OCI-LY7 (cell line): ENCODE results near the gene HMCN1. TPM values are rescaled to one million over a fixed set of nuclear protein-coding genes. Genes with fewer than 3 reads are reported as not detected.

Experiments
- BruUV-seq: library from RNA; stranded (reverse); fragments of 400-500 nt; replicated peaks from 2 replicates; lab custom pipeline; 2021; lab: Mats Ljungman, UMichigan
- CTCF ChIA-PET: fragments of 300-600 bp; sonication (Branson Sonifier 250); formaldehyde crosslinking; loops from one replicate; lab custom pipeline; 2022; ENCODE audit warnings: antibody characterized with exemption; ENCODE audit not compliant: unreplicated experiment; lab: Charles Lee
- POLR2A ChIA-PET: fragments of 300-600 bp; sonication (Branson Sonifier 250); formaldehyde crosslinking; loops from one replicate; lab custom pipeline; 2022; ENCODE audit warnings: antibody characterized with exemption; lab: Charles Lee
- DNase-seq: peaks from one replicate; pipeline ENCODE4 v3.0.0-alpha.2; 2015; ENCODE audit warnings: low spot score
- H2AFZ ChIP-seq: fragments of 200-600 bp; sonication (generic), shearing (Covaris generic); 2 replicates; pipeline ENCODE4 v1.6.1; 2014; ENCODE audit warnings: mild to moderate bottlenecking, antibody characterized with exemption, low read length, moderate library complexity
- H3K27ac ChIP-seq: fragments of 200-600 bp; sonication (generic); 2 replicates; pipeline ENCODE4 v1.5.1; 2014; ENCODE audit warnings: mixed run types, low read depth, mild to moderate bottlenecking, moderate library complexity, low read length, inconsistent platforms; ENCODE audit not compliant: poor library complexity, severe bottlenecking
- H3K36me3 ChIP-seq: fragments of 200-600 bp; sonication (generic); 2 replicates; pipeline ENCODE4 v1.6.1; 2014; ENCODE audit warnings: mild to moderate bottlenecking, antibody characterized with exemption, low read length, moderate library complexity, mixed read lengths; ENCODE audit not compliant: insufficient read depth
- H3K4me1 ChIP-seq: fragments of 200-600 bp; sonication (generic); 2 replicates; pipeline ENCODE4 v1.5.1; 2014; ENCODE audit warnings: mild to moderate bottlenecking, low read length; ENCODE audit not compliant: insufficient read depth, poor library complexity, severe bottlenecking
- H3K4me2 ChIP-seq: fragments of 200-600 bp; sonication (generic); 2 replicates; pipeline ENCODE4 v1.6.1; 2014; ENCODE audit warnings: mild to moderate bottlenecking, low read length
- H3K4me3 ChIP-seq: fragments of 200-600 bp; sonication (generic); 2 replicates; pipeline ENCODE4 v1.5.1; 2014; ENCODE audit warnings: mild to moderate bottlenecking, low read depth, low read length; ENCODE audit not compliant: poor library complexity, severe bottlenecking
- H3K79me2 ChIP-seq: fragments of 200-600 bp; sonication (generic); 2 replicates; pipeline ENCODE4 v1.6.1; 2016; ENCODE audit warnings: low read depth, mild to moderate bottlenecking, low read length, moderate library complexity, mixed read lengths; ENCODE audit not compliant: insufficient read depth
- H3K9me2 ChIP-seq: fragments of 200-600 bp; sonication (generic); 2 replicates; pipeline ENCODE4 v1.6.1; 2016; ENCODE audit warnings: mild to moderate bottlenecking, low read length, mixed read lengths; ENCODE audit not compliant: insufficient read depth
- H3K9me3 ChIP-seq: fragments of 200-600 bp; sonication (generic); 2 replicates; pipeline ENCODE4 v1.6.1; 2014; ENCODE audit warnings: mild to moderate bottlenecking, mixed run types, low read length, mixed read lengths
- H4K20me1 ChIP-seq: fragments of 200-600 bp; sonication (generic); 2 replicates; pipeline ENCODE4 v1.6.1; 2014; ENCODE audit warnings: mild to moderate bottlenecking, antibody characterized with exemption, low read length, moderate library complexity, mixed read lengths; ENCODE audit not compliant: insufficient read depth
- CTCF ChIP-seq: fragments of 200-600 bp; sonication (generic); conservative IDR thresholded peaks from 2 replicates; pipeline ENCODE4 v1.5.1; 2014; ENCODE audit warnings: mild to moderate bottlenecking, antibody characterized with exemption, low read length, moderate library complexity, mixed read lengths
- EZH2phosphoT487 ChIP-seq: fragments of 200-600 bp; sonication (generic); IDR thresholded peaks from 2 replicates; pipeline ENCODE4 v1.6.1; 2018; ENCODE audit warnings: low read depth, borderline replicate concordance, mild to moderate bottlenecking, mixed run types, antibody characterized with exemption, low read length, moderate library complexity, mixed read lengths
- intact Hi-C: fragments of 100-400 bp; cut with micrococcal nuclease; formaldehyde crosslinking; loops from one replicate; pipeline ENCODE4 v1.10.0; 2022; ENCODE audit not compliant: unreplicated experiment
- total RNA-seq, 2 experiments: library from RNA; depleted of rRNA in 1 of 2; stranded (reverse); fragments of >200 nt in 1 of 2; shearing (Covaris generic) in 1 of 2; gene quantifications; 2 replicates each; pipeline ENCODE4 v1.2.3, GENCODE V29; 2014 to 2022

The HMCN1 gene
- total RNA-seq, 2 experiments from 2014 or later = 0.02 TPM; not detected in 1

GRCh38 chr1:186112280-186112679 is 378.1 kb downstream of the HMCN1 start:
- no peaks in the 10 kb centered on the region for H3K79me2 ChIP-seq
- no peaks in the 10 kb centered on the region for H3K9me3 ChIP-seq
- ChIA-PET POLR2A (interaction anchor here (0.9 kb wide), 1 partner anchor 20 kb away, joined by 3 read pairs; no protein-coding TSS in a partner anchor), CTCF (no interaction called here)
- H2AFZ ChIP-seq = no peak overlapping the region
- no peak overlapping the region for H3K4me3 ChIP-seq
- BruUV-seq = no TSS peak
- no peak overlapping the region for H3K4me2 ChIP-seq
- no peak overlapping the region for H3K27ac ChIP-seq
- no peak for DNase-seq
- H3K36me3 ChIP-seq = no peaks in the 10 kb centered on the region
- H3K9me2 ChIP-seq = no peaks in the 10 kb centered on the region
- intact Hi-C loops = no loop called here
- no peak for TF ChIP-seq CTCF
- no peak for TF ChIP-seq EZH2phosphoT487
- peaks cover 8% of the 10 kb centered on the region for H3K4me1 ChIP-seq
- no peaks in the 10 kb centered on the region for H4K20me1 ChIP-seq

GRCh38 chr1:186113461-186113860 is 379.3 kb downstream of the HMCN1 start:
- BruUV-seq = no TSS peak
- H3K9me2 ChIP-seq = no peaks in the 10 kb centered on the region
- no peak overlapping the region for H3K4me2 ChIP-seq

More at GRCh38 chr1:186113461-186113860, 379.3 kb downstream of the HMCN1 start:
- Histone ChIP-seq H4K20me1 (no peaks in the 10 kb centered on the region), H3K4me3 (no peak overlapping the region), H3K36me3 (no peaks in the 10 kb centered on the region), H3K27ac (no peak overlapping the region), H3K79me2 (no peaks in the 10 kb centered on the region), H2AFZ (no peak overlapping the region), H3K4me1 (peaks cover 8% of the 10 kb centered on the region), H3K9me3 (no peaks in the 10 kb centered on the region)
- POLR2A ChIA-PET = interaction anchor here (0.7 to 0.8 kb wide), 2 partner anchors 9 to 21 kb away, joined by 3 read pairs; no protein-coding TSS in a partner anchor
- intact Hi-C loops = no loop called here
- TF ChIP-seq EZH2phosphoT487 = no peak
- no peak for TF ChIP-seq CTCF
- no peak for DNase-seq
- CTCF ChIA-PET = no interaction called here
